ENCODE results near the gene ARHGAP26. TPM values are rescaled to one million over a fixed set of nuclear protein-coding genes. Genes with fewer than 3 reads are reported as not detected.

ARHGAP26 gene
- total and polyA plus RNA-seq, 2 of the 4 experiments (the other 2 are of a cell fraction) = 0.54 to 0.56 TPM

- intact Hi-C loops (cut with micrococcal nuclease) (no loop called here), in situ Hi-C loops (cut with MboI; ENCODE audit: low sequenced_read_pairs) (no loop called here), dilution Hi-C loops (cut with HindIII; ENCODE audit: low sequenced_read_pairs, unreplicated experiment) (no loop called here)
- H3K27me3 ChIP-seq (ENCODE audit: control insufficient read depth, insufficient read depth, low read length) = peaks cover 44% of the 10 kb centered on the region
- no peak overlapping the region for H3K4ac ChIP-seq (ENCODE audit: low read depth, low read length)
- DNase-seq (no peak), ATAC-seq (ENCODE audit: low read depth) (no peak)
- WGBS, 2 experiments (ENCODE audit: extremely low coverage in 2 of 2, insufficient read length in 1 of 2) = no CpG with 5 or more reads among the region's 3 CpGs
- no peak overlapping the region for H3K4me3 ChIP-seq (ENCODE audit: insufficient read depth, low read depth, low read length)
- H3K9me1 ChIP-seq (ENCODE audit: insufficient read depth, low read length) = no peaks in the 10 kb centered on the region; the same call in 1 of the 2 replicates
- no peak overlapping the region for H3K27ac ChIP-seq (ENCODE audit: insufficient read depth, low read length)
- no peak overlapping the region for H3K23ac ChIP-seq (ENCODE audit: low read depth, low read length)
- no TSS peak for BruUV-seq (replicated peaks)
- no peak overlapping the region for H3K9ac ChIP-seq (ENCODE audit: low read depth, low read length)
- no peak overlapping the region for H2BK120ac ChIP-seq (ENCODE audit: low read depth, low read length)
- no peak overlapping the region for H2AK5ac ChIP-seq (ENCODE audit: low read depth, low read length)
- H3K79me1 ChIP-seq (ENCODE audit: low read depth in 1 of 2, low read length in 2 of 2) = no peaks in the 10 kb centered on the region
- H2BK5ac ChIP-seq (ENCODE audit: low read depth, low read length, poor library complexity, severe bottlenecking) = no peak overlapping the region
- H3K4me2 ChIP-seq (ENCODE audit: low read depth, low read length) = no peak overlapping the region
- H2AFZ ChIP-seq (replicated peaks; ENCODE audit: low read length, poor library complexity) = no peak overlapping the region
- ChIA-PET POLR2A (ENCODE audit: unreplicated experiment) (no interaction called here), CTCF (interaction anchor here (0.6 kb wide), 1 partner anchor 33 kb away, joined by 3 read pairs; no protein-coding TSS in a partner anchor)
- no peaks in the 10 kb centered on the region for H4K20me1 ChIP-seq (ENCODE audit: insufficient read depth, low read length)
- H3K56ac ChIP-seq (ENCODE audit: extremely low read depth, insufficient read depth, low read length) = no peak overlapping the region
- no peak overlapping the region for H2BK15ac ChIP-seq (ENCODE audit: low read depth, low read length)
- no peaks in the 10 kb centered on the region; the same call in 1 of the 2 replicates for H3K9me3 ChIP-seq (ENCODE audit: control insufficient read depth, insufficient read depth, low read length)
- H2BK20ac ChIP-seq (ENCODE audit: low read depth, low read length) = no peak overlapping the region
- TF ChIP-seq ELK1 (IDR thresholded peaks at IDR 0.05; ENCODE audit: borderline replicate concordance, low read depth, low read length) (no peak), RFX5 (IDR thresholded peaks at IDR 0.05; ENCODE audit: low read depth, low read length) (no peak), BHLHE40 (IDR thresholded peaks at IDR 0.05; ENCODE audit: low read depth, low read length) (no peak), CHD1 (IDR thresholded peaks at IDR 0.05; ENCODE audit: low read depth, low read length) (no peak), POLR2A (IDR thresholded peaks at IDR 0.05; ENCODE audit: low read depth, low read length) (no peak), MAFK (IDR thresholded peaks at IDR 0.05; ENCODE audit: low read depth, low read length) (no peak)
- H2AK9ac ChIP-seq (replicated peaks; ENCODE audit: low read depth, low read length, poor library complexity) = no peak overlapping the region
- no peak overlapping the region for H4K91ac ChIP-seq (ENCODE audit: insufficient read depth, low read depth, low read length)
- H4K8ac ChIP-seq (ENCODE audit: low read depth in 2 of 2, low read length in 2 of 2) = no peak overlapping the region
- H3K36me3 ChIP-seq (ENCODE audit: control insufficient read depth, insufficient read depth, low read length) = no peaks in the 10 kb centered on the region
- H3K18ac ChIP-seq (ENCODE audit: low read depth, low read length) = no peak overlapping the region
- H3K4me1 ChIP-seq (ENCODE audit: control insufficient read depth, insufficient read depth, low read length) = no peaks in the 10 kb centered on the region
- H4K5ac ChIP-seq (ENCODE audit: low read depth, low read length) = no peak overlapping the region
- H3K14ac ChIP-seq (replicated peaks; ENCODE audit: low read depth, low read length) = no peak overlapping the region
Measured at GRCh38 chr5:142795251-142795650, 25.1 kb downstream of the ARHGAP26 start.
